HepG2 (cell line): ENCODE results near the gene B3GNT7. TPM values are rescaled to one million over a fixed set of nuclear protein-coding genes. Genes with fewer than 3 reads are reported as not detected.

Experiments used
- EEA1 ChIP-seq: sonication (generic); formaldehyde crosslinking; IDR thresholded peaks from 2 replicates; pipeline ENCODE4 v1.5.1; 2020; ENCODE audit warnings: mild to moderate bottlenecking, missing genetic modification reagents, borderline replicate concordance
- FOXO4 ChIP-seq: sonication (generic); formaldehyde crosslinking; conservative IDR thresholded peaks from 2 replicates; pipeline ENCODE4 v1.8.1; 2023; ENCODE audit warnings: missing genetic modification reagents
- HINFP ChIP-seq: sonication (generic); formaldehyde crosslinking; IDR thresholded peaks from 2 replicates; pipeline ENCODE4 v1.4.0; 2020; ENCODE audit warnings: low read depth, mild to moderate bottlenecking, missing genetic modification reagents
- IKZF1 ChIP-seq: fragments of 450-650 bp; IDR thresholded peaks from 2 replicates; pipeline ENCODE4 v1.7.1; 2016
- JARID2 ChIP-seq: sonication (generic); formaldehyde crosslinking; IDR thresholded peaks from 2 replicates; pipeline ENCODE4 v1.8.1; 2023; ENCODE audit warnings: missing genetic modification reagents, inconsistent platforms; ENCODE audit not compliant: insufficient replicate concordance
- NCOA1 ChIP-seq: sonication (generic); formaldehyde crosslinking; IDR thresholded peaks from 2 replicates; pipeline ENCODE4 v1.9.0; 2021; ENCODE audit warnings: missing genetic modification reagents
- RAD21 ChIP-seq: fragments of 450-650 bp; formaldehyde crosslinking; IDR thresholded peaks from 2 replicates; pipeline ENCODE4 v1.5.0; 2020; ENCODE audit warnings: mild to moderate bottlenecking
- STAG1 ChIP-seq: sonication (generic); formaldehyde crosslinking; IDR thresholded peaks from 2 replicates; pipeline ENCODE4 v1.4.0; 2020; ENCODE audit warnings: missing genetic modification reagents
- YY1 ChIP-seq: IDR thresholded peaks from 2 replicates; pipeline ENCODE4 v1.6.1; 2011; ENCODE audit warnings: low read length, low read depth, moderate library complexity, mild to moderate bottlenecking; ENCODE audit not compliant: insufficient read depth, insufficient replicate concordance
- ZBTB43 ChIP-seq: sonication (generic); formaldehyde crosslinking; conservative IDR thresholded peaks from 2 replicates; pipeline ENCODE4 v1.4.0; 2020; ENCODE audit warnings: missing genetic modification reagents
- ZBTB44 ChIP-seq: sonication (generic); formaldehyde crosslinking; IDR thresholded peaks from 2 replicates; pipeline ENCODE4 v1.4.0; 2020; ENCODE audit warnings: missing genetic modification reagents
- ZFP91 ChIP-seq: sonication (generic); formaldehyde crosslinking; IDR thresholded peaks from 2 replicates; pipeline ENCODE4 v1.9.0; 2022; ENCODE audit warnings: missing genetic modification reagents, mild to moderate bottlenecking, borderline replicate concordance
- ZNF501 ChIP-seq: sonication (generic); formaldehyde crosslinking; IDR thresholded peaks from 2 replicates; pipeline ENCODE4 v1.5.1; 2020; ENCODE audit warnings: mild to moderate bottlenecking, moderate library complexity, missing genetic modification reagents
- ZNF737 ChIP-seq: sonication (generic); formaldehyde crosslinking; IDR thresholded peaks from 2 replicates; pipeline ENCODE4 v1.5.0; 2020; ENCODE audit warnings: missing genetic modification reagents, mild to moderate bottlenecking, borderline replicate concordance
- ZNF782 ChIP-seq: sonication (generic); formaldehyde crosslinking; IDR thresholded peaks from 2 replicates; pipeline ENCODE4 v1.4.0; 2020; ENCODE audit warnings: missing genetic modification reagents, mild to moderate bottlenecking, borderline replicate concordance
- ZNF879 ChIP-seq: sonication (generic); formaldehyde crosslinking; IDR thresholded peaks from 2 replicates; pipeline ENCODE4 v1.8.1; 2023; ENCODE audit warnings: missing genetic modification reagents
- polyA plus RNA-seq, 8 experiments: library from polyadenylated mRNA; depleted of rRNA in 3 of 8; stranded (reverse) in 7 of 8; unstranded in 1 of 8; fragments of >200 nt; fragmentation: Illumina TruSeq in 4 of 8; extraction: Trizol in 4 of 8; gene quantifications; 2 replicates each; pipeline versions ENCODE4 v1.2.1 to v1.2.3, GENCODE V29; 2011 to 2016; ENCODE audit warnings: low read depth in 4 of 8, missing spikeins in 1 of 8, mixed read lengths in 1 of 8; ENCODE audit not compliant: insufficient read depth in 1 of 8
- total RNA-seq, 5 experiments: library from RNA; depleted of rRNA; stranded (reverse); fragments of >200 nt; fragmentation: Illumina TruSeq; extraction: Trizol; gene quantifications; 2 replicates each; pipeline ENCODE4 v1.2.3, GENCODE V29; 2016; ENCODE audit warnings: low read depth in 1 of 5

The B3GNT7 gene
- total and polyA plus RNA-seq, 2 of the 13 experiments (the other 11 are each of a cell fraction or from before 2014, with no cell fraction given): 0.04 to 0.24 TPM

GRCh38 chr2:231394211-231395141 lies 1.0 kb upstream of the B3GNT7 start (continued):
- TF ChIP-seq ZFP91 (CRISPR knock-in tag): peak; percentile 41; the same call in 1 of the 2 replicates
- 0 out of 2 replicates have a peak, but pooled peaks have one; percentile 91 for TF ChIP-seq FOXO4 (CRISPR knock-in tag)
- TF ChIP-seq ZBTB43 (CRISPR knock-in tag): no peak
- 0 out of 2 replicates have a peak, but pooled peaks have one; percentile 66 for TF ChIP-seq EEA1 (CRISPR knock-in tag)
- TF ChIP-seq RAD21 (CRISPR knock-in tag): peak; percentile 12; the same call in 1 of the 2 replicates
- TF ChIP-seq NCOA1: 0 out of 2 replicates have a peak, but pooled peaks have one; percentile 51
- peak; percentile 84 for TF ChIP-seq ZNF501
- no peak for TF ChIP-seq JARID2 (CRISPR knock-in tag)
- 0 out of 2 replicates have a peak, but pooled peaks have one; percentile 33 for TF ChIP-seq ZNF737 (CRISPR knock-in tag)
- peak; percentile 63; the same call in 1 of the 2 replicates for TF ChIP-seq ZNF879 (CRISPR knock-in tag)
- TF ChIP-seq ZNF782: no peak
- no peak for TF ChIP-seq IKZF1
- no peak for TF ChIP-seq YY1
- no peak for TF ChIP-seq ZBTB44
- no peak for TF ChIP-seq HINFP (CRISPR knock-in tag)
- peak; percentile 63 for TF ChIP-seq STAG1 (CRISPR knock-in tag)
